HG03139 (cell line): ENCODE data around the gene CAMTA1.

Experiments
- ATAC-seq: cut with Tn5 transposase; IDR thresholded peaks from one replicate; pipeline ENCODE4 v1.9.1; 2021; ENCODE audit not compliant: unreplicated experiment

The CAMTA1 gene

DNA sequence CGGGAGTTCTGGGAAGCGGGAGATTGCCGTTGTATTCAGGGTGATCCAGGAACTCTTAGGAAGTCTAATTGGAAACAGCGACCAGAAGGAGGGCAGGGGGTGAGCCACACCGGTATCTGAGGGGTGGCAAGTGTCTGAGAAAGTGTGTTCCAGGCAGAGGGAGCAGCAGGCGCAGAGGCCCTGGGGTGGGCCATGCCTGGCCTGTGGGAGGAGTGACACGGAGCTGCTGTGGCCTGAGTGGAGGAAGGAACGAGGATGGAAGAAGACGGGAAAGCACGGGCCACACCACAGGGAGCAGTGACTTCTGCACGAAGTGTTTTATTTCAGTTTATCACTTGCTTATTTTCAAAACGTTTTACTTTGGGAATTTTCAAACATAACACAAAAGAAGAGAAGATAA lies 1010.2 kb downstream of the CAMTA1 start:
- ATAC-seq: no peak

DNA sequence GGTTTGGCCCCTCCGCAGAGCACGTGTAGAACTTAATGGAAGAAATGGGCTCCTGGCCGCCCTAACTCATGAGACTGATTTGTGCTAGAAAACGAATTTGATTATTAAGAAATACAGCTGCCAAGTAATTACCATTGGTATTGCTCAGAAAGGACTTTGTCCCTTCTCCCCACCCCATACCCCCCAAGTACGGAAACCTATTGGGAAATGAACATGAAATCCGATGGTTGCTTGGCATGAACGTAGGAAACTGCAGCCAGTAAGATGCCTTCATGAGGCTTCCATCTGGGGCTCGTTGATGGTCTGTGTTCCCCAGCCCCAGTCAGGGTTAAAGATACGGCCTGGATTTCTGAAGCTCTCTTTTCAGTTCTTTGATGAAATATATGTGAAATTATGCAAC lies 1020.2 kb downstream of the CAMTA1 start:
- no peak for ATAC-seq

DNA sequence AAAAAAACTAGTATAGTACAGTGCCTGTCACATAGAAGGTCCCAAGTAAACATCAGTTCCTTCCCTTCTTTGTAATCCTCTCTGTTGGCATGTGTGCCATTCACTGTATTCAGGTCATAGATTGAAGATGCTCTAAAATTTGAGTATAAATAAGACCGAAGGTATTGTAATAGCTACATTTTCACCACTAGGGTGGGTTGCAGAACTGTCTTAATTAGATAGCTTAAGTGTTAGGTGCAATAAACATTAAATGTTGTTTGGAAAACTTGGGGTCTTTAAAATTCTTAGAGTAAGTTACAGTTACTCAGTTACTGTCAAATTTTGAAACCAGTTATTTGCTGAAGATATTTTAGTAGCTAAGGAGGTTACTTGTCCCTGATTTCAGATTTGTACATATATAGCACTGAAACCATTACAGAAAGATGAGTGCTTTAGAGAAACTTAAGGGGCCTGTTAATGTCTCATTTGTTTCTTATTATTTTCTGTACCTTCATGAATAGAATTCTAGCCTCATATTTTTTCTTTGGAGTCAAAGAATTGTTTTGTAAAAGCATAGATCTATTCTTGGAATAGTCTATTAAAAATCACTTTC lies 1023.1 kb downstream of the CAMTA1 start:
- no peak for ATAC-seq

DNA sequence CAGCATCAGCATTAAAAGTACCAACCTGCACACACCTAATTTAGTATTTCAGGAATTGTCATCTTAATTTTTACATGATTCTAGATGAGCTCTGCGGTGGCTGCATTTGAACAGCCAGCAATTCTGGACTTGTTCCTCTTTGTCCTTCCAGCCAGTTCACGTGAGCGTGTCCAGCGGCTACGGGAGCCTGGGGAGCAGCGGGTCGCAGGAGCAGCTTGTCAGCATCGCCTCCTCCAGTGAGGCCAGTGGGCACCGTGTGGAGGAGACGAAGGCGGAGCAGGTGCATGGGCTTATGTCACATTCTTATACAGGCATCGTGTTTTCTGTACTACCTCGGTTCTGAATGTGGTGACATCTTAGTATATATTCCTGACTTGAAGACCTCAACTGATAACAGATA lies 1024.5 kb downstream of the CAMTA1 start:
- no peak for ATAC-seq

DNA sequence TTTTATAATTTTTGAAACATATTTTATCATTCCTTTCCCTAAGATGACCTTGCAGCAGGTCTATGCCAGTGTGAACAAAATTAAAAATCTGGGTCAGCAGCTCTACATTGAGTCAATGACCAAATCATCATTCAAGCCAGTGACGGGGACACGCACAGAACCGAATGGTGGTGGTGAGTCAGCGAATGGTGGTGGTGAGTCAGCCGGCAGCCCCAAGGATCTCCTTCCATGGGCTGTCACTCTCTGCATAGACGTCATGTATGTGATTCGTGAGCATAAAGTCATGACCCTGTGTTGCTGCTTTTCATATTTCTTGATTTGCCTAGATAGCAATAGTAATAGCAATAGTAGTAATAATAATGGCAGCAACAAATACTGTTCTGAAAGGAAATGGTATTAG lies 1025.1 kb downstream of the CAMTA1 start:
- ATAC-seq: no peak

DNA sequence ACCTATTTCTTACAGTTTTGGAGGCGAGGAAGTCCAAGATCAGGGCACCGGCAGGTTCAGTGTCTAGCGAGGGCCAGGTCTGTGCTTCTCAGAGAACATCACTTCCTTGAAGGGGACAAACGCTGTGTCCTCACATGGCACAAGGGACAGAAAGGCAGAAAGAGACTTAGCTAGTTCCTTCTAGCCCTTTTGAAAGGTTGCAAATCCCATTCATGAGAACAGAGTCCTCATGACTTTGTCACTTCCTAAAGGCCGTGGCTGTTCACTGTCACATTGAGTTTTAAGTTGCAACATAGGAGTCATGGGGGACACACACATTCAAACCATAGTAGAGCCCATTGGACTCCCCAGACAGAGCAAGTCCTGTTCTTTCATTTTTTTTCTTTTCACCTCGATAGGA lies 1026.2 kb downstream of the CAMTA1 start:
- ATAC-seq: no peak

DNA sequence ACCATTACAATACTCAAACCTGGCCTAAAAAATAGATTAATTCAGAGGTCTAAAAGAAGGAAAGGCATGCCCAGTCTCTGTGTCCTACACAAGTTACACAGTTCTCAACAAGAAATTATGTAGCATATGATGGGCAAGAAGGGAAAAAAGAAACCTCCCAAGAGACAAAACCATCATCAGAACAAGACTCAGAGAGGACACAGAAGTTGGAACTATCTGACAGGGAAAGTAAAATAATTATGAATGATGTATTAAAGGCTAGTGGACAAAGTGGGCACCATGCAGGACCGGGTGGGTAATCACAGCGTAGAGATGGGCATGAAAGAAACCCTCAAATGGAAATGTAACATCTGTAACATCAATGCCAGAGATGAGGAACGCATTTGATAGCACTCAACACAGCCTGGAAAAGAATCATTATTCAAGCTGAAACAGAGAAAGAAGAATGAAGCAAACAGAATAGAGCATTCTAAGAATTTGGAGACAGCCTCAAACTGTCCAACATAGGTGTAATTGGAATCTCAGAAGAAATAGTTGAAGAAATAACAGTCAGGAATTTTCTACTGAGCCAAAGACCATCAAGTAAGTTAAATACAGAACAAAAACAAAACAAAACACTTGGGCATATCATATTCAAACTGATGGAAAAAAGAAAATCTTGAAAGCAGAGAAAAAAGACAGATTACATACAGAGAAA lies 1028.6 kb downstream of the CAMTA1 start:
- ATAC-seq: no peak
